KBM-7 (cell line): ENCODE measurements around the gene EEF1A1.
"Not testable (repeated sequence)": the region's sequence is repeated elsewhere in the genome, so short reads cannot be mapped to it uniquely, and the experiment has no call there.

ENCODE experiments used
- DNase-seq: peaks from one replicate; pipeline ENCODE4 v3.0.0-alpha.2; 2015
- in situ Hi-C: fragments of 300-500 bp; cut with MboI; formaldehyde crosslinking; loops from 2 replicates; pipeline ENCODE4 v1.14.3; 2020; ENCODE audit warnings: low sequenced_read_pairs, low pct_unique_long_range_greater_than_20kb, mixed read lengths

The EEF1A1 gene

GRCh38 chr6:73511796-73512195 is 9.0 kb downstream of the EEF1A1 start:
- in situ Hi-C loops, result no loop called here
- DNase-seq, result peak; percentile 19

- in situ Hi-C loops, result no loop called here
- DNase-seq, result no peak
These were observed 11.0 kb downstream of the EEF1A1 start for GRCh38 chr6:73509851-73510250.

GRCh38 chr6:73508776-73509175 is 12.1 kb downstream of the EEF1A1 start:
- in situ Hi-C loops, result no loop called here
- no peak for DNase-seq

GRCh38 chr6:73506246-73506645 is 14.6 kb downstream of the EEF1A1 start:
- in situ Hi-C loops, result no loop called here
- peak; percentile 66 for DNase-seq

GRCh38 chr6:73505705-73506104 is 15.1 kb downstream of the EEF1A1 start:
- in situ Hi-C loops, DNase-seq: not testable (repeated sequence)

GRCh38 chr6:73505142-73505541 is 15.7 kb downstream of the EEF1A1 start:
- in situ Hi-C loops, result no loop called here
- no peak for DNase-seq

GRCh38 chr6:73504160-73504559 is 16.7 kb downstream of the EEF1A1 start:
- in situ Hi-C loops, result no loop called here

GRCh38 chr6:73503027-73503772 is 17.6 kb downstream of the EEF1A1 start:
- in situ Hi-C loops, result no loop called here

More at GRCh38 chr6:73504160-73504559, 16.7 kb downstream of the EEF1A1 start:
- no peak for DNase-seq

GRCh38 chr6:73497915-73498314 is 22.9 kb downstream of the EEF1A1 start:
- in situ Hi-C loops, result no loop called here
- no peak for DNase-seq

More at GRCh38 chr6:73503027-73503772, 17.6 kb downstream of the EEF1A1 start:
- DNase-seq, result peak; percentile 42

- DNase-seq, result no peak
- in situ Hi-C loops, result no loop called here
These were observed 29.5 kb downstream of the EEF1A1 start for GRCh38 chr6:73491377-73491776.

- DNase-seq, result no peak
- in situ Hi-C loops, result no loop called here
These were observed 33.4 kb downstream of the EEF1A1 start for GRCh38 chr6:73487473-73487872.

- in situ Hi-C loops, result no loop called here
- DNase-seq, result no peak
These were observed 36.4 kb downstream of the EEF1A1 start for GRCh38 chr6:73484438-73484837.

- in situ Hi-C loops, result no loop called here
- DNase-seq, result no peak
These were observed 38.9 kb downstream of the EEF1A1 start for GRCh38 chr6:73481969-73482368.

GRCh38 chr6:73477407-73477806 is 43.4 kb downstream of the EEF1A1 start:
- in situ Hi-C loops, result no loop called here

GRCh38 chr6:73476723-73477122 is 44.1 kb downstream of the EEF1A1 start:
- DNase-seq, result no peak
- in situ Hi-C loops, result no loop called here

More at GRCh38 chr6:73477407-73477806, 43.4 kb downstream of the EEF1A1 start:
- DNase-seq, result no peak

GRCh38 chr6:73471686-73472290 is 49.0 kb downstream of the EEF1A1 start:
- in situ Hi-C loops, result no loop called here
- DNase-seq, result no peak
